NCI-H2227 (cell line): ENCODE results near the gene BLCAP.
"Not testable (repeated sequence)": the region's sequence is repeated elsewhere in the genome, so short reads cannot be mapped to it uniquely, and the experiment has no call there.

Experiments
- DNase-seq: peaks from one replicate; lab custom pipeline; 2025; ENCODE audit not compliant: unreplicated experiment; lab: John Stamatoyannopoulos, UW

BLCAP gene

GRCh38 chr20:37558306-37558705 lies 30.6 kb upstream of the BLCAP start:
- DNase-seq: no peak

- DNase-seq: no peak
These were observed 28.9 kb upstream of the BLCAP start for GRCh38 chr20:37556538-37556937.

GRCh38 chr20:37554721-37555298 lies 27.1 kb upstream of the BLCAP start:
- DNase-seq: peak; percentile 68

GRCh38 chr20:37552415-37552814 lies 24.7 kb upstream of the BLCAP start:
- DNase-seq: no peak

- not testable (repeated sequence) for DNase-seq
These were observed 24.0 kb upstream of the BLCAP start for GRCh38 chr20:37551660-37552059.

- DNase-seq: not testable (repeated sequence)
These were observed 22.6 kb upstream of the BLCAP start for GRCh38 chr20:37550101-37550920.

GRCh38 chr20:37547912-37548311 lies 20.2 kb upstream of the BLCAP start:
- DNase-seq: no peak

- no peak for DNase-seq
These were observed 17.8 kb upstream of the BLCAP start for GRCh38 chr20:37545516-37545915.

GRCh38 chr20:37544386-37544785 lies 16.7 kb upstream of the BLCAP start:
- DNase-seq: no peak

GRCh38 chr20:37543828-37544227 lies 16.2 kb upstream of the BLCAP start:
- peak; percentile 46 for DNase-seq

GRCh38 chr20:37542281-37542680 lies 14.6 kb upstream of the BLCAP start:
- DNase-seq: no peak

- no peak for DNase-seq
These were observed 13.7 kb upstream of the BLCAP start for GRCh38 chr20:37541326-37541725.

GRCh38 chr20:37540838-37541237 lies 13.2 kb upstream of the BLCAP start:
- not testable (repeated sequence) for DNase-seq

- DNase-seq: no peak
These were observed 12.3 kb upstream of the BLCAP start for GRCh38 chr20:37540001-37540400.

GRCh38 chr20:37539424-37539823 lies 11.7 kb upstream of the BLCAP start:
- no peak for DNase-seq

GRCh38 chr20:37538003-37538402 lies 10.3 kb upstream of the BLCAP start:
- no peak for DNase-seq

- no peak for DNase-seq
These were observed 9.8 kb upstream of the BLCAP start for GRCh38 chr20:37537505-37537904.

- peak; percentile 47 for DNase-seq
These were observed 7.9 kb upstream of the BLCAP start for GRCh38 chr20:37535443-37536132.

GRCh38 chr20:37534401-37535157 lies 6.9 kb upstream of the BLCAP start:
- DNase-seq: peak; percentile 90

GRCh38 chr20:37533154-37533715 lies 5.6 kb upstream of the BLCAP start:
- DNase-seq: no peak

- no peak for DNase-seq
These were observed 4.2 kb upstream of the BLCAP start for GRCh38 chr20:37531856-37532255.
